Ishikawa (cell line): ENCODE results near the gene CARNS1.

ENCODE experiments used
- CREB1 ChIP-seq: IDR thresholded peaks from 2 replicates; pipeline ENCODE4 v1.6.1; 2012; ENCODE audit warnings: low read depth
- EP300 ChIP-seq: IDR thresholded peaks from 2 replicates; pipeline ENCODE4 v1.6.1; 2012; ENCODE audit warnings: borderline replicate concordance
- FOXM1 ChIP-seq: IDR thresholded peaks from 2 replicates; pipeline ENCODE4 v1.6.1; 2012; ENCODE audit warnings: low read depth, borderline replicate concordance
- NFIC ChIP-seq: IDR thresholded peaks from 2 replicates; pipeline ENCODE4 v1.6.1; 2012
- RAD21 ChIP-seq: IDR thresholded peaks from 2 replicates; pipeline ENCODE4 v1.6.1; 2012; ENCODE audit warnings: low read depth
- TAF1 ChIP-seq: IDR thresholded peaks from 2 replicates; pipeline ENCODE4 v1.6.1; 2012; ENCODE audit warnings: low read depth, mild to moderate bottlenecking
- TEAD4 ChIP-seq: IDR thresholded peaks from 2 replicates; pipeline ENCODE4 v1.6.1; 2012
- USF1 ChIP-seq: IDR thresholded peaks from 2 replicates; pipeline ENCODE4 v1.6.1; 2012
- TF ChIP-seq, protein P1 (sequence below): IDR thresholded peaks from 2 replicates; pipeline ENCODE4 v1.6.1; 2012

DNA sequence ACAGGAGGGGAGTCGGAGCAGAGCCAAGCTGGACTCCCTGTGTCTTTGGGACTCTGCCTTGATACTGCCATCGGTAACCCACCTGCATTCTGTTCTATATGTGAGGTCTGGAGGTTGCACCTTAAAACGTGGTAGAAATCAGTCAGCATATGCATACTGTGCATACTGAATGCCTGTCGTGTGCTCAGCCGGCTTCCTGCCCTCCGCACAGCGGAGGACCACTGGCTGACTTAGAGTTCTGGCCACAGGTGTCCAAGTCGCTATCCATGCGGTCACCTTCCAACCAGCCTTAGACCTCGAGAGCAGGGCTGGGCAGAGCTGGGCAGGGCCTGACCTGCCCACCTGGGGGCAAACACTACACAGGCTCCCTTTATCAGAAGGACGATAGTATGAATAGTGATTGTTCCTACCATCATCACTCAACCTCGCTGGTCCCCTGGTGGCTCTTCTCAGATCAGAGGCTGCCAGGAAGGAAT is 7.8 kb upstream of the CARNS1 start:
- no peak for TF ChIP-seq RAD21
- TF ChIP-seq, protein P1, sequence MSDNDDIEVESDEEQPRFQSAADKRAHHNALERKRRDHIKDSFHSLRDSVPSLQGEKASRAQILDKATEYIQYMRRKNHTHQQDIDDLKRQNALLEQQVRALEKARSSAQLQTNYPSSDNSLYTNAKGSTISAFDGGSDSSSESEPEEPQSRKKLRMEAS = no peak
- no peak for TF ChIP-seq NFIC
- no peak for TF ChIP-seq TEAD4
- TF ChIP-seq TAF1 = no peak
- TF ChIP-seq USF1 = no peak
- TF ChIP-seq EP300 = no peak
- no peak for TF ChIP-seq FOXM1
- TF ChIP-seq CREB1 = no peak
